K562 (cell line): Measurements from ENCODE around the gene MRPL30. TPM values are rescaled to one million over a fixed set of nuclear protein-coding genes. Genes with fewer than 3 reads are reported as not detected.

Source experiments
- ARHGAP35 ChIP-seq: fragments of 450-650 bp; IDR thresholded peaks from 2 replicates; pipeline ENCODE4 v1.6.1; 2018; ENCODE audit not compliant: partially characterized antibody
- CBX8 ChIP-seq: fragments of 200-600 bp; sonication (generic); IDR thresholded peaks from 2 replicates; pipeline ENCODE4 v1.6.1; 2012; ENCODE audit warnings: borderline replicate concordance, mixed run types, low read depth, mild to moderate bottlenecking, moderate library complexity, mixed read lengths, low read length, control low read depth, inconsistent platforms; ENCODE audit not compliant: poor library complexity, severe bottlenecking; ENCODE audit errors: extremely low read depth
- GATAD2B ChIP-seq: fragments of 450-650 bp; IDR thresholded peaks from 2 replicates; pipeline ENCODE4 v1.6.1; 2017; ENCODE audit warnings: mild to moderate bottlenecking, borderline replicate concordance
- MTA3 ChIP-seq: fragments of 450-650 bp; formaldehyde crosslinking; IDR thresholded peaks from 2 replicates; pipeline ENCODE4 v1.6.1; 2017; ENCODE audit warnings: mild to moderate bottlenecking, borderline replicate concordance
- POLR2A ChIP-seq: fragments of 450-650 bp; conservative IDR thresholded peaks from 2 replicates; pipeline ENCODE4 v1.6.1; 2016
- RBM17 ChIP-seq: fragments of 200-400 bp; formaldehyde crosslinking; IDR thresholded peaks from 2 replicates; pipeline ENCODE4 v1.6.1; 2017; ENCODE audit warnings: low read depth, mild to moderate bottlenecking, low read length, borderline replicate concordance
- STAG1 ChIP-seq: sonication (generic); formaldehyde crosslinking; IDR thresholded peaks from 2 replicates; pipeline ENCODE4 v1.5.0; 2020; ENCODE audit warnings: missing genetic modification reagents, borderline replicate concordance
- TEAD2 ChIP-seq: fragments of 450-650 bp; IDR thresholded peaks from 2 replicates; pipeline ENCODE4 v1.6.1; 2016; ENCODE audit warnings: missing genetic modification characterization, control low read depth, missing compliant biosample characterization
- XRCC5 ChIP-seq: fragments of 200-400 bp; formaldehyde crosslinking; IDR thresholded peaks from 2 replicates; pipeline ENCODE4 v1.6.1; 2017; ENCODE audit warnings: low read depth, mild to moderate bottlenecking, low read length
- ZNF146 ChIP-seq: IDR thresholded peaks from one replicate; pipeline ENCODE4 v1.6.1; 2018; ENCODE audit warnings: missing compliant biosample characterization; ENCODE audit not compliant: unreplicated experiment
- ZNF174 ChIP-seq: fragments of 250-450 bp; sonication (Bioruptor Pico); IDR thresholded peaks from 2 replicates; pipeline ENCODE4 v1.4.0; 2020; ENCODE audit warnings: mild to moderate bottlenecking
- ZNF57 ChIP-seq: fragments of 450-650 bp; formaldehyde crosslinking; IDR thresholded peaks from 2 replicates; pipeline ENCODE4 v1.4.0; 2020; ENCODE audit warnings: mild to moderate bottlenecking, moderate library complexity
- polyA plus RNA-seq, 8 experiments: library from polyadenylated mRNA; depleted of rRNA in 4 of 8; stranded (reverse) in 5 of 8; unstranded in 3 of 8; fragments of >200 nt; fragmentation: Nextera tagmentation in 2 of 8; fragmentation: Illumina TruSeq in 1 of 8; extraction: Ambion mirVana in 2 of 8; extraction: Trizol in 1 of 8; gene quantifications; 2 replicates each; pipeline versions ENCODE4 v1.2.1 to v1.2.3, GENCODE V29; 2011 to 2014; ENCODE audit warnings: inconsistent platforms in 1 of 8, missing spikeins in 1 of 8
- total RNA-seq, 7 experiments: library from RNA; depleted of rRNA in 6 of 7; stranded (reverse); fragments of >200 nt in 6 of 7; fragmentation: Illumina TruSeq in 2 of 7; extraction: Trizol in 2 of 7; gene quantifications; 2 replicates each; pipeline versions ENCODE4 v1.2.1 to v1.2.3, GENCODE V29; 2011 to 2021; ENCODE audit warnings: low replicate concordance in 1 of 7
- TF ChIP-seq, protein P1 (sequence below): sonication (generic); formaldehyde crosslinking; IDR thresholded peaks from 2 replicates; pipeline ENCODE4 v1.8.0; 2022; ENCODE audit warnings: mild to moderate bottlenecking, missing genetic modification reagents
- TF ChIP-seq, protein P2 (sequence below): fragments of 450-650 bp; IDR thresholded peaks from 2 replicates; pipeline ENCODE4 v1.6.1; 2018; ENCODE audit not compliant: partially characterized antibody
- TF ChIP-seq, protein P3 (sequence below): fragments of 250-450 bp; sonication (Bioruptor Pico); IDR thresholded peaks from 2 replicates; pipeline ENCODE4 v1.8.0; 2021; ENCODE audit warnings: moderate library complexity, mild to moderate bottlenecking, inconsistent platforms
- TF ChIP-seq, protein P4 (sequence below): fragments of 450-650 bp; IDR thresholded peaks from 2 replicates; pipeline ENCODE4 v1.6.1; 2016; ENCODE audit warnings: borderline replicate concordance
- TF ChIP-seq, protein P5 (sequence below): fragments of 450-650 bp; formaldehyde crosslinking; IDR thresholded peaks from 2 replicates; pipeline ENCODE4 v1.4.0; 2020; ENCODE audit warnings: mild to moderate bottlenecking, moderate library complexity

Gene MRPL30
- total and polyA plus RNA-seq, 9 of the 15 experiments (the other 6 are each of a cell fraction or from before 2014, with no cell fraction given) = 63.3 to 130 (median 87.0) TPM

DNA sequence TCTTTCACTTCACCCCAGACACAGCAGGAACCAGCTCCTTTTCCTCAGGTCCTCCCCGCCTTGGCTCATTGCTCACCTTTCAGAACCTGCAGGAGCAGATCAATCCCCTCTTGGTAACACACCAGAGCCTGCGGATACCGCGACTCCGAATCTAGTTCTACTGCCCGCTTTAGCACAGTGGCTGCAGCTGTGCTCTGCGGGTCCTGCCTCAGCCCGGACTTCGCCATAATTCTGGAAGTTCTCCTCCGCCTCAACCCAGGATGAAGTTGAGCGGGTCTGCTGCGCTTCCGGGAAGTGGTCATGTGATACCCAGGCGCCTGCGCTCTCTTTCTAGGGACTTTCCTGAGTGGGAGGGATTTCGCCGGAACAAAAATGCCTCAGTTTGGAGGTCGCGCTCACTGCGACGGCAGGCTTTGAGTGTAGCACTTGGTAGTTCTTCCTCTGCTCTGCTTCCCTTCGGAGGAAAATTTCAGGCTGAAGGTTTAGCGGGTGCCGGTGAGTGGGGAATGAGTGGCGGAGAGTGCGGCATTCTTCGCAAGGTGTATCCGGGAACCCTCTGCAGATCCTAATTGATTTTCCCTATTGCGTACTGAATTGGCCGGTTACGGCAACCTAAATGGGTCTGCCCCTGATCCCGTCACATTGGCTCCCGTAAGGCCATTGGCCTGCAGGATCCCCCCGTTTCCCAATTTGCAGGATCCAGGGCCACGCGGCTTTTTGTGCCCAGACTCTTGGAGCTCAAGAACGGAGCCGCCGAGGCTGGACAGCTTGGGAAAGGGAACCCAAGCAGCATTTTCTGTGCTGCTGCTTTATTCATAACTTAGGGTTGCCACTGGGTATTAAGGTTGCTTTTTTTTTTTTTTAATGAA, at the start of gene MRPL30, which contains the start of gene MITD1 (continued):
- TF ChIP-seq TEAD2 (no peak), MTA3 (peak; percentile 92; the same call in 1 of the 2 replicates), XRCC5 (peak; percentile 98), STAG1 (no peak), ZNF174 (no peak), RBM17 (no peak), ZNF57 (no peak), POLR2A (peak; percentile 93), GATAD2B (no peak), ARHGAP35 (no peak), CBX8 (no peak), ZNF146 (CRISPR knock-in tag) (no peak)
- TF ChIP-seq, protein P1, sequence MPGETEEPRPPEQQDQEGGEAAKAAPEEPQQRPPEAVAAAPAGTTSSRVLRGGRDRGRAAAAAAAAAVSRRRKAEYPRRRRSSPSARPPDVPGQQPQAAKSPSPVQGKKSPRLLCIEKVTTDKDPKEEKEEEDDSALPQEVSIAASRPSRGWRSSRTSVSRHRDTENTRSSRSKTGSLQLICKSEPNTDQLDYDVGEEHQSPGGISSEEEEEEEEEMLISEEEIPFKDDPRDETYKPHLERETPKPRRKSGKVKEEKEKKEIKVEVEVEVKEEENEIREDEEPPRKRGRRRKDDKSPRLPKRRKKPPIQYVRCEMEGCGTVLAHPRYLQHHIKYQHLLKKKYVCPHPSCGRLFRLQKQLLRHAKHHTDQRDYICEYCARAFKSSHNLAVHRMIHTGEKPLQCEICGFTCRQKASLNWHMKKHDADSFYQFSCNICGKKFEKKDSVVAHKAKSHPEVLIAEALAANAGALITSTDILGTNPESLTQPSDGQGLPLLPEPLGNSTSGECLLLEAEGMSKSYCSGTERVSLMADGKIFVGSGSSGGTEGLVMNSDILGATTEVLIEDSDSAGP (CRISPR knock-in tag) = no peak
- TF ChIP-seq, protein P2, sequence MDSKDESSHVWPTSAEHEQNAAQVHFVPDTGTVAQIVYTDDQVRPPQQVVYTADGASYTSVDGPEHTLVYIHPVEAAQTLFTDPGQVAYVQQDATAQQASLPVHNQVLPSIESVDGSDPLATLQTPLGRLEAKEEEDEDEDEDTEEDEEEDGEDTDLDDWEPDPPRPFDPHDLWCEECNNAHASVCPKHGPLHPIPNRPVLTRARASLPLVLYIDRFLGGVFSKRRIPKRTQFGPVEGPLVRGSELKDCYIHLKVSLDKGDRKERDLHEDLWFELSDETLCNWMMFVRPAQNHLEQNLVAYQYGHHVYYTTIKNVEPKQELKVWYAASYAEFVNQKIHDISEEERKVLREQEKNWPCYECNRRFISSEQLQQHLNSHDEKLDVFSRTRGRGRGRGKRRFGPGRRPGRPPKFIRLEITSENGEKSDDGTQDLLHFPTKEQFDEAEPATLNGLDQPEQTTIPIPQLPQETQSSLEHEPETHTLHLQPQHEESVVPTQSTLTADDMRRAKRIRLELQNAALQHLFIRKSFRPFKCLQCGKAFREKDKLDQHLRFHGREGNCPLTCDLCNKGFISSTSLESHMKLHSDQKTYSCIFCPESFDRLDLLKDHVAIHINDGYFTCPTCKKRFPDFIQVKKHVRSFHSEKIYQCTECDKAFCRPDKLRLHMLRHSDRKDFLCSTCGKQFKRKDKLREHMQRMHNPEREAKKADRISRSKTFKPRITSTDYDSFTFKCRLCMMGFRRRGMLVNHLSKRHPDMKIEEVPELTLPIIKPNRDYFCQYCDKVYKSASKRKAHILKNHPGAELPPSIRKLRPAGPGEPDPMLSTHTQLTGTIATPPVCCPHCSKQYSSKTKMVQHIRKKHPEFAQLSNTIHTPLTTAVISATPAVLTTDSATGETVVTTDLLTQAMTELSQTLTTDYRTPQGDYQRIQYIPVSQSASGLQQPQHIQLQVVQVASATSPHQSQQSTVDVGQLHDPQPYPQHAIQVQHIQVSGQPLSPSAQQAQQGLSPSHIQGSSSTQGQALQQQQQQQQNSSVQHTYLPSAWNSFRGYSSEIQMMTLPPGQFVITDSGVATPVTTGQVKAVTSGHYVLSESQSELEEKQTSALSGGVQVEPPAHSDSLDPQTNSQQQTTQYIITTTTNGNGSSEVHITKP = peak; percentile 98
- TF ChIP-seq, protein P3, sequence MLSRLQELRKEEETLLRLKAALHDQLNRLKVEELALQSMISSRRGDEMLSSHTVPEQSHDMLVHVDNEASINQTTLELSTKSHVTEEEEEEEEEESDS (CRISPR knock-in tag) = no peak
- TF ChIP-seq, protein P4, sequence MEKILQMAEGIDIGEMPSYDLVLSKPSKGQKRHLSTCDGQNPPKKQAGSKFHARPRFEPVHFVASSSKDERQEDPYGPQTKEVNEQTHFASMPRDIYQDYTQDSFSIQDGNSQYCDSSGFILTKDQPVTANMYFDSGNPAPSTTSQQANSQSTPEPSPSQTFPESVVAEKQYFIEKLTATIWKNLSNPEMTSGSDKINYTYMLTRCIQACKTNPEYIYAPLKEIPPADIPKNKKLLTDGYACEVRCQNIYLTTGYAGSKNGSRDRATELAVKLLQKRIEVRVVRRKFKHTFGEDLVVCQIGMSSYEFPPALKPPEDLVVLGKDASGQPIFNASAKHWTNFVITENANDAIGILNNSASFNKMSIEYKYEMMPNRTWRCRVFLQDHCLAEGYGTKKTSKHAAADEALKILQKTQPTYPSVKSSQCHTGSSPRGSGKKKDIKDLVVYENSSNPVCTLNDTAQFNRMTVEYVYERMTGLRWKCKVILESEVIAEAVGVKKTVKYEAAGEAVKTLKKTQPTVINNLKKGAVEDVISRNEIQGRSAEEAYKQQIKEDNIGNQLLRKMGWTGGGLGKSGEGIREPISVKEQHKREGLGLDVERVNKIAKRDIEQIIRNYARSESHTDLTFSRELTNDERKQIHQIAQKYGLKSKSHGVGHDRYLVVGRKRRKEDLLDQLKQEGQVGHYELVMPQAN = peak; percentile 90
- TF ChIP-seq, protein P5, sequence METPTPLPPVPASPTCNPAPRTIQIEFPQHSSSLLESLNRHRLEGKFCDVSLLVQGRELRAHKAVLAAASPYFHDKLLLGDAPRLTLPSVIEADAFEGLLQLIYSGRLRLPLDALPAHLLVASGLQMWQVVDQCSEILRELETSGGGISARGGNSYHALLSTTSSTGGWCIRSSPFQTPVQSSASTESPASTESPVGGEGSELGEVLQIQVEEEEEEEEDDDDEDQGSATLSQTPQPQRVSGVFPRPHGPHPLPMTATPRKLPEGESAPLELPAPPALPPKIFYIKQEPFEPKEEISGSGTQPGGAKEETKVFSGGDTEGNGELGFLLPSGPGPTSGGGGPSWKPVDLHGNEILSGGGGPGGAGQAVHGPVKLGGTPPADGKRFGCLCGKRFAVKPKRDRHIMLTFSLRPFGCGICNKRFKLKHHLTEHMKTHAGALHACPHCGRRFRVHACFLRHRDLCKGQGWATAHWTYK (CRISPR knock-in tag) = 0 out of 2 replicates have a peak, but pooled peaks have one; percentile 48
